Measurements from ENCODE around the gene IGF1R. TPM values are rescaled to one million over a fixed set of nuclear protein-coding genes. Genes with fewer than 3 reads are reported as not detected.

IGF1R gene
- total and polyA plus RNA-seq, 2 of the 13 experiments (the other 11 are each of a cell fraction or from before 2014, with no cell fraction given): 15.9 to 18.4 TPM

- TF ChIP-seq ZNF646 (CRISPR knock-in tag; IDR thresholded peaks at IDR 0.05) (peak; percentile 89), ZNF670 (CRISPR knock-in tag; IDR thresholded peaks at IDR 0.05; ENCODE audit: borderline replicate concordance) (no peak), ZNF614 (CRISPR knock-in tag; IDR thresholded peaks at IDR 0.05; ENCODE audit: borderline replicate concordance) (no peak)
- TF ChIP-seq, protein P1, sequence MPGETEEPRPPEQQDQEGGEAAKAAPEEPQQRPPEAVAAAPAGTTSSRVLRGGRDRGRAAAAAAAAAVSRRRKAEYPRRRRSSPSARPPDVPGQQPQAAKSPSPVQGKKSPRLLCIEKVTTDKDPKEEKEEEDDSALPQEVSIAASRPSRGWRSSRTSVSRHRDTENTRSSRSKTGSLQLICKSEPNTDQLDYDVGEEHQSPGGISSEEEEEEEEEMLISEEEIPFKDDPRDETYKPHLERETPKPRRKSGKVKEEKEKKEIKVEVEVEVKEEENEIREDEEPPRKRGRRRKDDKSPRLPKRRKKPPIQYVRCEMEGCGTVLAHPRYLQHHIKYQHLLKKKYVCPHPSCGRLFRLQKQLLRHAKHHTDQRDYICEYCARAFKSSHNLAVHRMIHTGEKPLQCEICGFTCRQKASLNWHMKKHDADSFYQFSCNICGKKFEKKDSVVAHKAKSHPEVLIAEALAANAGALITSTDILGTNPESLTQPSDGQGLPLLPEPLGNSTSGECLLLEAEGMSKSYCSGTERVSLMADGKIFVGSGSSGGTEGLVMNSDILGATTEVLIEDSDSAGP (CRISPR knock-in tag; IDR thresholded peaks at IDR 0.05; ENCODE audit: borderline replicate concordance): 0 out of 2 replicates have a peak, but pooled peaks have one; percentile 20
- TF ChIP-seq, protein P2, sequence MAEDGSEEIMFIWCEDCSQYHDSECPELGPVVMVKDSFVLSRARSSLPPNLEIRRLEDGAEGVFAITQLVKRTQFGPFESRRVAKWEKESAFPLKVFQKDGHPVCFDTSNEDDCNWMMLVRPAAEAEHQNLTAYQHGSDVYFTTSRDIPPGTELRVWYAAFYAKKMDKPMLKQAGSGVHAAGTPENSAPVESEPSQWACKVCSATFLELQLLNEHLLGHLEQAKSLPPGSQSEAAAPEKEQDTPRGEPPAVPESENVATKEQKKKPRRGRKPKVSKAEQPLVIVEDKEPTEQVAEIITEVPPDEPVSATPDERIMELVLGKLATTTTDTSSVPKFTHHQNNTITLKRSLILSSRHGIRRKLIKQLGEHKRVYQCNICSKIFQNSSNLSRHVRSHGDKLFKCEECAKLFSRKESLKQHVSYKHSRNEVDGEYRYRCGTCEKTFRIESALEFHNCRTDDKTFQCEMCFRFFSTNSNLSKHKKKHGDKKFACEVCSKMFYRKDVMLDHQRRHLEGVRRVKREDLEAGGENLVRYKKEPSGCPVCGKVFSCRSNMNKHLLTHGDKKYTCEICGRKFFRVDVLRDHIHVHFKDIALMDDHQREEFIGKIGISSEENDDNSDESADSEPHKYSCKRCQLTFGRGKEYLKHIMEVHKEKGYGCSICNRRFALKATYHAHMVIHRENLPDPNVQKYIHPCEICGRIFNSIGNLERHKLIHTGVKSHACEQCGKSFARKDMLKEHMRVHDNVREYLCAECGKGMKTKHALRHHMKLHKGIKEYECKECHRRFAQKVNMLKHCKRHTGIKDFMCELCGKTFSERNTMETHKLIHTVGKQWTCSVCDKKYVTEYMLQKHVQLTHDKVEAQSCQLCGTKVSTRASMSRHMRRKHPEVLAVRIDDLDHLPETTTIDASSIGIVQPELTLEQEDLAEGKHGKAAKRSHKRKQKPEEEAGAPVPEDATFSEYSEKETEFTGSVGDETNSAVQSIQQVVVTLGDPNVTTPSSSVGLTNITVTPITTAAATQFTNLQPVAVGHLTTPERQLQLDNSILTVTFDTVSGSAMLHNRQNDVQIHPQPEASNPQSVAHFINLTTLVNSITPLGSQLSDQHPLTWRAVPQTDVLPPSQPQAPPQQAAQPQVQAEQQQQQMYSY (CRISPR knock-in tag; IDR thresholded peaks at IDR 0.05): peak; percentile 80
- TF ChIP-seq, protein P3, sequence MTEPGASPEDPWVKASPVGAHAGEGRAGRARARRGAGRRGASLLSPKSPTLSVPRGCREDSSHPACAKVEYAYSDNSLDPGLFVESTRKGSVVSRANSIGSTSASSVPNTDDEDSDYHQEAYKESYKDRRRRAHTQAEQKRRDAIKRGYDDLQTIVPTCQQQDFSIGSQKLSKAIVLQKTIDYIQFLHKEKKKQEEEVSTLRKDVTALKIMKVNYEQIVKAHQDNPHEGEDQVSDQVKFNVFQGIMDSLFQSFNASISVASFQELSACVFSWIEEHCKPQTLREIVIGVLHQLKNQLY (CRISPR knock-in tag; IDR thresholded peaks at IDR 0.05): no peak
Measured at GRCh38 chr15:98599909-98600691, 48.2 kb upstream of the IGF1R start (continued).
